Left colon (tissue), 2 donors: Measurements from ENCODE around the gene TVP23A. TPM values are rescaled to one million over a fixed set of nuclear protein-coding genes. Genes with fewer than 3 reads are reported as not detected.
"Not testable (repeated sequence)": the region's sequence is repeated elsewhere in the genome, so short reads cannot be mapped to it uniquely, and the experiment has no call there.

Experiments
- ATAC-seq: fragments of 200-7000 bp; cut with Tn5 transposase; one replicate; pipeline ENCODE4 v1.9.1; 2020; ENCODE audit warnings: mild to moderate bottlenecking, moderate library complexity
- DNase-seq, 2 donors: peaks; one replicate each; pipeline ENCODE4 v3.0.0-alpha.2; 2020
- intact Hi-C, 2 donors: fragments of 100-400 bp; cut with DNase I in 1 of 2; cut with micrococcal nuclease in 1 of 2; formaldehyde crosslinking; loops; one replicate each; pipeline versions ENCODE4 v1.11.2 to v1.14.0; 2022; cut with DNase I, micrococcal nuclease
- total RNA-seq, 2 donors: library from RNA; stranded (reverse); fragmentation: NEBNext Ultra II Directional; extraction: Animal tissue kit (Norgen Biotek cat#: 25700); gene quantifications; one replicate each; pipeline ENCODE4 v1.2.1, GENCODE V29; 2021
- donor health status: DM: no; HTN: no; CAD: no.
- donor health status: DM: yes; HTN: yes; CAD: no.

TVP23A gene
- total RNA-seq, 2 donors from 2014 or later = 0.78 TPM; not detected in 1

GRCh38 chr16:10812312-10813098, 6.1 kb downstream of the TVP23A start:
- intact Hi-C loops = no loop called here
- ATAC-seq (no peak), DNase-seq (no peak)

- intact Hi-C loops = loop anchor here in 1 of 2 donors (10.0 kb wide), 1 partner anchor 55 kb away; no protein-coding TSS in a partner anchor
- ATAC-seq = no peak
These were observed 8.9 kb downstream of the TVP23A start for GRCh38 chr16:10809706-10810105.

GRCh38 chr16:10808850-10809249, 9.7 kb downstream of the TVP23A start:
- ATAC-seq (no peak), DNase-seq (no peak)
- intact Hi-C loops = loop anchor here in 1 of 2 donors (10.0 kb wide), 1 partner anchor 54 kb away; no protein-coding TSS in a partner anchor

More at GRCh38 chr16:10809706-10810105, 8.9 kb downstream of the TVP23A start:
- DNase-seq = no peak

GRCh38 chr16:10808218-10808617, 10.4 kb downstream of the TVP23A start:
- DNase-seq (no peak), ATAC-seq (no peak)
- intact Hi-C loops = loop anchor here in 1 of 2 donors (10.0 kb wide), 1 partner anchor 53 kb away; no protein-coding TSS in a partner anchor

- no peak for ATAC-seq
- intact Hi-C loops = loop anchor here in 1 of 2 donors (10.0 kb wide), 1 partner anchor 52 kb away; no protein-coding TSS in a partner anchor
These were observed 11.9 kb downstream of the TVP23A start for GRCh38 chr16:10806698-10807097.

GRCh38 chr16:10805334-10805733, 13.3 kb downstream of the TVP23A start:
- no peak for DNase-seq
- ATAC-seq = no peak
- intact Hi-C loops = loop anchor here in 1 of 2 donors (10.0 kb wide), 1 partner anchor 51 kb away; no protein-coding TSS in a partner anchor

More at GRCh38 chr16:10806698-10807097, 11.9 kb downstream of the TVP23A start:
- DNase-seq = no peak

- intact Hi-C loops = loop anchor here in 1 of 2 donors (10.0 kb wide), 1 partner anchor 45 kb away; no protein-coding TSS in a partner anchor
- DNase-seq (no peak), ATAC-seq (no peak)
These were observed 18.9 kb downstream of the TVP23A start for GRCh38 chr16:10799736-10800135.

- DNase-seq (no peak), ATAC-seq (no peak)
- intact Hi-C loops = no loop called here
These were observed 27.5 kb downstream of the TVP23A start for GRCh38 chr16:10791048-10791447.

- ATAC-seq, intact Hi-C loops, DNase-seq: not testable (repeated sequence)
These were observed 30.0 kb downstream of the TVP23A start for GRCh38 chr16:10788630-10789029.

GRCh38 chr16:10787304-10787703, 31.3 kb downstream of the TVP23A start:
- DNase-seq (no peak), ATAC-seq (no peak)
- intact Hi-C loops = no loop called here

GRCh38 chr16:10782628-10783027, 36.0 kb downstream of the TVP23A start:
- ATAC-seq = peak; percentile 32
- intact Hi-C loops = no loop called here
- no peak for DNase-seq

- intact Hi-C loops = no loop called here
- DNase-seq (no peak), ATAC-seq (no peak)
These were observed 38.0 kb downstream of the TVP23A start for GRCh38 chr16:10780628-10781027.

GRCh38 chr16:10779908-10780307, 38.7 kb downstream of the TVP23A start:
- DNase-seq, intact Hi-C loops, ATAC-seq: not testable (repeated sequence)

- DNase-seq (no peak), ATAC-seq (no peak)
- intact Hi-C loops = no loop called here
These were observed 41.2 kb downstream of the TVP23A start for GRCh38 chr16:10777356-10777755.

- intact Hi-C loops, DNase-seq, ATAC-seq: not testable (repeated sequence)
These were observed 41.7 kb downstream of the TVP23A start for GRCh38 chr16:10776923-10777322.

- DNase-seq = no peak
- no peak for ATAC-seq
- intact Hi-C loops = no loop called here
These were observed 42.3 kb downstream of the TVP23A start for GRCh38 chr16:10776280-10776679.

- DNase-seq (no peak), ATAC-seq (no peak)
- intact Hi-C loops = no loop called here
These were observed 47.7 kb downstream of the TVP23A start for GRCh38 chr16:10770907-10771306.

GRCh38 chr16:10769381-10769780, 49.2 kb downstream of the TVP23A start:
- intact Hi-C loops = loop anchor here in 1 of 2 donors (10.0 kb wide), 1 partner anchor 125 kb away; no protein-coding TSS in a partner anchor
- ATAC-seq = no peak
- DNase-seq = no peak

GRCh38 chr16:10767127-10767526, 51.5 kb downstream of the TVP23A start:
- ATAC-seq = no peak
- intact Hi-C loops = loop anchor here in 1 of 2 donors (10.0 kb wide), 1 partner anchor 128 kb away; no protein-coding TSS in a partner anchor
- DNase-seq = no peak

GRCh38 chr16:10765772-10766171, 52.8 kb downstream of the TVP23A start:
- DNase-seq (no peak), ATAC-seq (no peak)
- intact Hi-C loops = loop anchor here in 1 of 2 donors (10.0 kb wide), 1 partner anchor 129 kb away; no protein-coding TSS in a partner anchor
